GM12878 (cell line): ENCODE data around the gene SCYL3. TPM values are rescaled to one million over a fixed set of nuclear protein-coding genes. Genes with fewer than 3 reads are reported as not detected.

Experiments used
- ATAC-seq: fragments of 200-7000 bp; cut with Tn5 transposase; 3 replicates; pipeline ENCODE4 v1.9.1; 2020; ENCODE audit warnings: mild to moderate bottlenecking, moderate library complexity
- BruUV-seq: library from RNA; stranded (reverse); fragments of 400-500 nt; replicated peaks from 2 replicates; lab custom pipeline; 2021; lab: Mats Ljungman, UMichigan
- CTCF ChIA-PET: fragments of 300-600 bp; sonication (Branson Sonifier 250); formaldehyde crosslinking; extraction: SDS; loops from one replicate; lab custom pipeline; 2021; ENCODE audit warnings: inconsistent platforms; lab: Yijun Ruan, JAX
- POLR2A ChIA-PET: fragments of 350-600 bp; formaldehyde crosslinking; extraction: SDS; loops from one replicate; lab custom pipeline; 2021; ENCODE audit warnings: inconsistent platforms; lab: Charles Lee
- RAD21 ChIA-PET: fragments of 300-600 bp; sonication (Branson Sonifier 250); formaldehyde crosslinking; loops from one replicate; lab custom pipeline; 2023; ENCODE audit warnings: antibody characterized with exemption; ENCODE audit not compliant: unreplicated experiment; lab: Charles Lee
- SMC1A ChIA-PET: fragments of 300-600 bp; sonication (Branson Sonifier 250); formaldehyde crosslinking; loops from one replicate; lab custom pipeline; 2023; ENCODE audit not compliant: unreplicated experiment, uncharacterized antibody; lab: Charles Lee
- DNase-seq: peaks from one replicate; pipeline ENCODE4 v3.0.0-alpha.2; 2011; ENCODE audit warnings: low read depth, low spot score
- FAIRE-seq: peaks from 3 replicates; lab custom pipeline; 2011; peaks lifted over from hg19 to GRCh38; lab: Jason Lieb, UNC
- H2AFZ ChIP-seq: 2 replicates; pipeline ENCODE4 v1.6.0; 2011; ENCODE audit warnings: low read depth, low read length, control low read depth; ENCODE audit not compliant: control insufficient read depth
- H3K27ac ChIP-seq: 2 replicates; pipeline ENCODE4 v1.5.1; 2011; ENCODE audit warnings: control low read depth; ENCODE audit not compliant: control insufficient read depth, insufficient read depth
- H3K27me3 ChIP-seq, 2 experiments: replicated peaks in 1 of 2; 2 replicates each; pipeline versions ENCODE4 v1.6.0 to v1.6.1; 2011; ENCODE audit warnings: low read length in 1 of 2; ENCODE audit not compliant: control insufficient read depth in 2 of 2, insufficient read depth in 2 of 2
- H3K36me3 ChIP-seq, 2 experiments: 2 replicates each; pipeline ENCODE4 v1.5.1; 2011; ENCODE audit warnings: low read length in 1 of 2; ENCODE audit not compliant: control insufficient read depth in 2 of 2, insufficient read depth in 2 of 2
- H3K4me1 ChIP-seq: 2 replicates; pipeline ENCODE4 v1.6.1; 2011; ENCODE audit warnings: mild to moderate bottlenecking, low read length, moderate library complexity, mixed read lengths; ENCODE audit not compliant: control insufficient read depth, insufficient read depth
- H3K4me2 ChIP-seq: 2 replicates; pipeline ENCODE4 v1.6.0; 2011; ENCODE audit warnings: control low read depth; ENCODE audit not compliant: control insufficient read depth, insufficient read depth
- H3K4me3 ChIP-seq: fragments of 200-600 bp; sonication (generic); 2 replicates; pipeline ENCODE4 v1.5.1; 2016
- H3K79me2 ChIP-seq: 2 replicates; pipeline ENCODE4 v1.6.0; 2011; ENCODE audit warnings: low read length; ENCODE audit not compliant: control insufficient read depth, insufficient read depth
- H3K9ac ChIP-seq: 2 replicates; pipeline ENCODE4 v1.8.0; 2011; ENCODE audit warnings: low read length, control low read depth, mixed read lengths; ENCODE audit not compliant: control insufficient read depth, insufficient read depth
- H3K9me3 ChIP-seq: replicated peaks from 3 replicates; pipeline ENCODE4 v1.5.1; 2011; ENCODE audit warnings: mild to moderate bottlenecking, low read length; ENCODE audit not compliant: control insufficient read depth, insufficient read depth
- H4K20me1 ChIP-seq: 2 replicates; pipeline ENCODE4 v1.6.0; 2011; ENCODE audit not compliant: control insufficient read depth, insufficient read depth
- BHLHE40 ChIP-seq, 2 experiments: fragments of 450-650 bp in 1 of 2; IDR thresholded peaks; 2 replicates each; pipeline ENCODE4 v1.6.1; 2011 to 2017; ENCODE audit warnings: low read depth in 2 of 2, borderline replicate concordance in 1 of 2, improper control_type of control experiment in 1 of 2, low read length in 1 of 2, mild to moderate bottlenecking in 1 of 2
- FOXK2 ChIP-seq: fragments of 450-650 bp; IDR thresholded peaks from 2 replicates; pipeline ENCODE4 v1.6.1; 2017; ENCODE audit warnings: mild to moderate bottlenecking, moderate library complexity
- FOXM1 ChIP-seq: IDR thresholded peaks from 2 replicates; pipeline ENCODE4 v1.6.1; 2012; ENCODE audit warnings: low read depth, mild to moderate bottlenecking, inconsistent platforms, low read length, moderate library complexity
- GATAD2B ChIP-seq: fragments of 450-650 bp; conservative IDR thresholded peaks from 2 replicates; pipeline ENCODE4 v1.6.1; 2017; ENCODE audit warnings: low read depth, mild to moderate bottlenecking, moderate library complexity
- HDGF ChIP-seq: fragments of 450-650 bp; IDR thresholded peaks from 2 replicates; pipeline ENCODE4 v1.6.1; 2016; ENCODE audit warnings: antibody characterized with exemption
- MLLT1 ChIP-seq: fragments of 450-650 bp; IDR thresholded peaks from 2 replicates; pipeline ENCODE4 v1.6.1; 2016; ENCODE audit warnings: mild to moderate bottlenecking
- RUNX3 ChIP-seq: IDR thresholded peaks from 2 replicates; pipeline ENCODE4 v1.6.1; 2012; ENCODE audit warnings: low read length, inconsistent platforms
- SIN3A ChIP-seq: IDR thresholded peaks from 2 replicates; pipeline ENCODE4 v1.6.1; 2012; ENCODE audit warnings: low read depth, low read length, improper control_type of control experiment
- SMARCA5 ChIP-seq: fragments of 450-650 bp; IDR thresholded peaks from 2 replicates; pipeline ENCODE4 v1.6.1; 2017; ENCODE audit warnings: mild to moderate bottlenecking
- STAT3 ChIP-seq: IDR thresholded peaks from 2 replicates; pipeline ENCODE4 v1.6.1; 2011; ENCODE audit warnings: low read depth, low read length, improper control_type of control experiment
- TBL1XR1 ChIP-seq: IDR thresholded peaks from 2 replicates; pipeline ENCODE4 v1.6.1; 2012; ENCODE audit warnings: low read depth, low read length, improper control_type of control experiment
- WRNIP1 ChIP-seq: IDR thresholded peaks from 2 replicates; pipeline ENCODE4 v1.6.1; 2011; ENCODE audit warnings: low read depth, low read length, improper control_type of control experiment, borderline replicate concordance
- YY1 ChIP-seq: IDR thresholded peaks from 2 replicates; pipeline ENCODE4 v1.6.1; 2011; ENCODE audit warnings: low read depth, mild to moderate bottlenecking, low read length
- ZNF24 ChIP-seq: fragments of 450-650 bp; IDR thresholded peaks from 2 replicates; pipeline ENCODE4 v1.6.1; 2017; ENCODE audit warnings: antibody characterized with exemption, mild to moderate bottlenecking
- WGBS: methylation state at CpG from one replicate; pipeline ENCODE4 v1.1.6; 2016; ENCODE audit warnings: low lambda C conversion rate; ENCODE audit not compliant: insufficient replicate concordance, insufficient coverage; ENCODE audit errors: missing lambda C conversion rate; 5-methylcytosine and 5-hydroxymethylcytosine counted together
- in situ Hi-C: fragments of 300-500 bp; cut with MboI; formaldehyde crosslinking; loops from 9 replicates; pipeline ENCODE4 v1.14.3; 2018; ENCODE audit warnings: mixed read lengths
- intact Hi-C: fragments of 100-400 bp; cut with micrococcal nuclease; formaldehyde crosslinking; loops from one replicate; pipeline ENCODE4 v1.14.2; 2022; ENCODE audit not compliant: unreplicated experiment
- polyA plus RNA-seq, 11 experiments: library from polyadenylated mRNA; depleted of rRNA in 4 of 11; unstranded in 6 of 11; stranded (reverse) in 5 of 11; fragments of >200 nt; fragmentation: Nextera tagmentation in 4 of 11; fragmentation: Illumina TruSeq in 1 of 11; extraction: Ambion mirVana in 4 of 11; extraction: Trizol in 1 of 11; gene quantifications; 1 replicate in 1 of 11; 2 replicates in 10 of 11; pipeline versions ENCODE4 v1.2.1 to v1.2.3, GENCODE V29; 2011 to 2016; ENCODE audit warnings: inconsistent platforms in 2 of 11, missing spikeins in 2 of 11, low read depth in 1 of 11
- total RNA-seq, 4 experiments: library from RNA; depleted of rRNA in 3 of 4; stranded (reverse); fragments of >200 nt in 3 of 4; fragmentation: Illumina TruSeq in 1 of 4; extraction: Trizol in 1 of 4; gene quantifications; 2 replicates each; pipeline versions ENCODE4 v1.2.1 to v1.2.3, GENCODE V29; 2013 to 2021

The SCYL3 gene
- total and polyA plus RNA-seq, 10 of the 15 experiments (the other 5 are each of a cell fraction or from before 2014, with no cell fraction given): 4.3 to 14.3 (median 10.3) TPM

- POLR2A ChIA-PET: interaction anchor here (1.2 kb wide), 1 partner anchor 35 kb away, joined by 3 read pairs; no protein-coding TSS in a partner anchor
- WGBS: 71% methylated on average over 3 of the region's 3 CpGs
- in situ Hi-C loops: no loop called here
- Histone ChIP-seq H3K9me3 (peaks cover 3% of the 10 kb centered on the region; the same call in 2 of the 3 replicates), H3K4me2 (no peak overlapping the region), H3K79me2 (no peaks in the 10 kb centered on the region), H3K4me1 (peaks cover 5% of the 10 kb centered on the region), H4K20me1 (no peaks in the 10 kb centered on the region), H3K4me3 (no peak overlapping the region), H2AFZ (no peak overlapping the region), H3K27ac (no peak overlapping the region), H3K36me3 (peaks cover 13 to 52% of the 10 kb centered on the region in 2 experiments), H3K27me3 (no peaks in the 10 kb centered on the region), H3K9ac (no peak overlapping the region)
- RAD21 ChIA-PET: no interaction called here
- intact Hi-C loops: no loop called here
- no TSS peak for BruUV-seq
- no peak for TF ChIP-seq YY1
- TF ChIP-seq WRNIP1: no peak
- TF ChIP-seq TBL1XR1: no peak
- TF ChIP-seq SMARCA5: no peak
- FAIRE-seq (no peak), ATAC-seq (no peak), DNase-seq (no peak)
- CTCF ChIA-PET: no interaction called here
- SMC1A ChIA-PET: no interaction called here
These were observed 19.5 kb downstream of the SCYL3 start for GRCh38 chr1:169874229-169874628.

GRCh38 chr1:169873582-169874199 is 20.0 kb downstream of the SCYL3 start:
- H3K4me1 ChIP-seq: no peaks in the 10 kb centered on the region; the same call in 1 of the 2 replicates
- TF ChIP-seq FOXM1 (no peak), ZNF24 (no peak), MLLT1 (no peak), FOXK2 (no peak), GATAD2B (no peak), STAT3 (no peak), SIN3A (no peak), RUNX3 (no peak), BHLHE40 (IDR thresholded peaks at IDR 0.05; ENCODE audit: borderline replicate concordance in 1 of 2, low read depth in 2 of 2, low read length in 1 of 2) (no peak), HDGF (no peak)
- TF ChIP-seq, all 136 proteins: peak for 0
- in situ Hi-C loops (no loop called here), intact Hi-C loops (no loop called here)
- Histone ChIP-seq H2AFZ (no peak overlapping the region), H4K20me1 (no peaks in the 10 kb centered on the region), H3K79me2 (no peaks in the 10 kb centered on the region), H3K9me3 (peaks cover 3% of the 10 kb centered on the region; the same call in 2 of the 3 replicates), H3K4me2 (no peak overlapping the region), H3K27ac (no peak overlapping the region), H3K27me3 (no peaks in the 10 kb centered on the region), H3K36me3 (peaks cover 17 to 56% of the 10 kb centered on the region in 2 experiments), H3K9ac (no peak overlapping the region), H3K4me3 (no peak overlapping the region)
- CTCF ChIA-PET: no interaction called here
- RAD21 ChIA-PET: no interaction called here
- BruUV-seq: no TSS peak
- FAIRE-seq (no peak), ATAC-seq (no peak), DNase-seq (no peak)
- SMC1A ChIA-PET: interaction anchor here (1.2 kb wide), 1 partner anchor 26 kb away, joined by 4 read pairs; no protein-coding TSS in a partner anchor
- POLR2A ChIA-PET: interaction anchor here (1.2 kb wide), 1 partner anchor 35 kb away, joined by 3 read pairs; no protein-coding TSS in a partner anchor
- WGBS: 7% methylated on average over 3 of the region's 3 CpGs
